Adipocyte (in vitro differentiated cells): ENCODE measurements around the gene ZNF420.
A peak's percentile ranks its signal among the peaks of the same experiment; 100 is the strongest.
"Not testable (repeated sequence)": the region's sequence is repeated elsewhere in the genome, so short reads cannot be mapped to it uniquely, and the experiment has no call there.

Experiments used
- DNase-seq: peaks from one replicate; pipeline ENCODE4 v3.0.0-alpha.2; 2015; ENCODE audit warnings: low read depth
- H3K27me3 ChIP-seq: replicated peaks from 2 replicates; pipeline ENCODE4 v1.7.0; 2013; ENCODE audit warnings: mild to moderate bottlenecking, low read length, moderate library complexity; ENCODE audit not compliant: control insufficient read depth, insufficient read depth
- H3K36me3 ChIP-seq: 2 replicates; pipeline ENCODE4 v1.7.0; 2013; ENCODE audit warnings: low read length, mild to moderate bottlenecking, moderate library complexity; ENCODE audit not compliant: control insufficient read depth, insufficient read depth, severe bottlenecking
- H3K4me1 ChIP-seq: 2 replicates; pipeline ENCODE4 v1.7.0; 2013; ENCODE audit warnings: mild to moderate bottlenecking, low read length, moderate library complexity; ENCODE audit not compliant: control insufficient read depth, insufficient read depth
- H3K4me3 ChIP-seq: 2 replicates; pipeline ENCODE4 v1.7.0; 2013; ENCODE audit warnings: mild to moderate bottlenecking, low read length, moderate library complexity
- H3K9ac ChIP-seq: 2 replicates; pipeline ENCODE4 v1.7.0; 2013; ENCODE audit warnings: mild to moderate bottlenecking, low read length, moderate library complexity
- H3K9me3 ChIP-seq: 2 replicates; pipeline ENCODE4 v1.7.0; 2013; ENCODE audit warnings: mild to moderate bottlenecking, low read length, moderate library complexity; ENCODE audit not compliant: control insufficient read depth

Gene ZNF420

DNA sequence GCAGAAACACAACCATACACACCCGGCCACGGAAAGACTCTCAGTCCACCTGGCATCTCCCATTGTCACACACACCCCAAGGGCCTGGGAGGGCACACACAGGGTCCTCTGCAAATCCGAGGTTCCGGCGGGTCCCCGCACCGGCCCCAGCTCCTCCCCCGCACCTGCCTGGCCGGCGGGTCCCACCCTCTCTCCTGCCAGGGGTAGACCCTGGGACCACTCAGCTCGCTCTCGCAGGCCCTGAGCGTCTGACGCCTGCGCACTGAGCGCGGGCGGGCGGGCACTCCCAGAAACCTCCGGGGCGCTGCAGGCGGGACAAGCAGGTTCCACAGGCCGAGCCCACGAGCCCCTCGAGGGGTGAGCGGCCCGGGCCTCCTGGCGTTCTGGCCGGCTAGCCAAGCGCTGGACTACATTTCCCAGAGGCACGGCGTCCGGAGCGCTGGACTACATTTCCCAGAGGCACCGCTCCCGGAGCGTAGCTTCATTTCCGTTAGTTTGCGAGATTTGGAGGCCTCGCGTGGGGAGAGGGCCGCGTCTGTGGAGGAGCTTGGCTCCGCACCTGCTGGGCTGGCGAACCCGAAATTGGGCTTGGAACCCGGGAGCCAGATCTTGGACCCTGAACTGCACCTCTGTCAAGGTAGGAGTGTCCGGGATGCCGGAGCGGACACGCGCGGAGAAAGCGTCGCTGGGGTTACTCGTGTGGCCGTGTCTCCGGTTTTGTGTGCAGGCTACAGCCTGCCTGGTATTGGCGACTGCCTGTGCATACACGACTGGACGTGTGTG lies at the start of gene ZNF420:
ZNF420 (plus strand) TSS at position 500 of the 783 bp plus-strand sequence. CDS start 10,686 bp downstream, outside the sequence.
- Histone ChIP-seq H3K9me3 (peaks cover 15% of the 10 kb centered on the region), H3K9ac (peak within 1 kb of the TSS; percentile 97), H3K36me3 (peaks cover 5% of the 10 kb centered on the region), H3K27me3 (no peaks in the 10 kb centered on the region), H3K4me3 (peak within 1 kb of the TSS; percentile 95), H3K4me1 (peaks cover 14% of the 10 kb centered on the region)
- DNase-seq, result peak; percentile 98

DNA sequence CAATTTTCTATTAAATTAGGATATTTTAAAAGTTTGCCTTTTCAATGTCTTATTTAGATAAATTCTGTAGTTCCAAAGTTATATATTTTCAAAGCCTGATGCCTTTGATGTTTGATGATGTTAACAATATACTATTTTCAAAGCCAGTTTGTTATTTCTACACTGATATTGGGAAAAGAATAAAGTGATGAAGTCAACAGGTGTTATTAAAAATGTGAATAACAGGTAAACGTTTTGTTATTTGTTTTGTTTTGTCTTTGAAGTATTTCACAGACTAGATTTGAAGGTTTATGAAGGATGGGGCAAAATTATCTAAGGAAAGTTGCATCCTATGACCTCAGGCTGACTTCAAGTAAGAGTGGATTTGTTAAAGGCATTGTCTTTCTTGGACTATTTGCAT lies 33.1 kb upstream of the ZNF420 start:
- H3K9me3 ChIP-seq, result peaks cover 4% of the 10 kb centered on the region

DNA sequence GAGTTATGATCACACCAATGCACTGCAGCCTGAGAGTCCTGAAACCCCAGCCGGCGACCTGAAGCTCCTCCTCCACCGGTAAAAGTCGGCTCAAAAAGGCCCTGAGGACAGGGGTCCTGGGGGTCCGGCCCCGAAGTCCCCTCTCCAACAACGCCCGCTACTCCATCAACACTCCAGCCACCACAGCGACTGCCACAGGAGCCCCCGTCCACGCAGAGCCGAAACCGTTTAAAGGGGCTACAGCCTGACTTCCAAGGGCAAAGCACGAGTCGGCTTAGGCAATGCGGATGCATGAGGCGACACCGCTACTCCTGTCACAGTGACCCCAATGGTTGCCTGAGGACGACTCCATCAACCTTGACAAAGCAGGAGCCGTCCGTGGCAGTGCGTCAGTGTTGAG lies 22.9 kb upstream of the ZNF420 start:
- H3K27me3 ChIP-seq, result no peaks in the 10 kb centered on the region
- H3K9ac ChIP-seq, result no peak overlapping the region
- no peaks in the 10 kb centered on the region for H3K4me1 ChIP-seq
- no peaks in the 10 kb centered on the region for H3K36me3 ChIP-seq
- no peak overlapping the region for H3K4me3 ChIP-seq
- DNase-seq, result no peak
- peaks cover 8% of the 10 kb centered on the region for H3K9me3 ChIP-seq

More for the DNA sequence above, 33.1 kb upstream of the ZNF420 start:
- H3K27me3 ChIP-seq, result no peaks in the 10 kb centered on the region
- DNase-seq, result no peak
- no peak overlapping the region for H3K4me3 ChIP-seq
- no peaks in the 10 kb centered on the region for H3K4me1 ChIP-seq
- H3K9ac ChIP-seq, result no peak overlapping the region
- no peaks in the 10 kb centered on the region for H3K36me3 ChIP-seq

DNA sequence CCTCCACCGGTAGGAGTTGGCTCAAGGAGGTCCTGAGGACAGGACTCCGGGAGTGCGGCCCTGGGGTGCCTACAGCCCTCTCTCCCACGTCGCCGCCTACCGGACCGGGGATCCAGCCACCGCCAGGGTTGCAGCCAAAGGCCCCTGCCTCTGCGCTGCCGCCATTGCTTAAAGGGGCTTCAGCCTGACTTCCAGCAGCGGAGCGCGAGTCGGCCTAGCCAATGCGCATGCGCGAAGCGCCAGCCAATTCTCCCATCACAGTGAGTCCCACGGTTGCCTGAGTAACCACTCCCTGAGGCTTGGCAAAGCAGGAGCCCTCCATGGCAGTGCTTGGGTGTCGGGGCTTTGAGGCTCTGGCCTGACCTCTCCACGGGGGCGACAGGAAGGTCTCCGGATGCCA lies 21.5 kb upstream of the ZNF420 start:
- H3K4me1 ChIP-seq, result no peaks in the 10 kb centered on the region
- no peaks in the 10 kb centered on the region for H3K36me3 ChIP-seq
- peaks cover 14% of the 10 kb centered on the region for H3K9me3 ChIP-seq
- H3K27me3 ChIP-seq, result no peaks in the 10 kb centered on the region
- H3K9ac ChIP-seq, result no peak overlapping the region
- no peak for DNase-seq
- H3K4me3 ChIP-seq, result no peak overlapping the region

DNA sequence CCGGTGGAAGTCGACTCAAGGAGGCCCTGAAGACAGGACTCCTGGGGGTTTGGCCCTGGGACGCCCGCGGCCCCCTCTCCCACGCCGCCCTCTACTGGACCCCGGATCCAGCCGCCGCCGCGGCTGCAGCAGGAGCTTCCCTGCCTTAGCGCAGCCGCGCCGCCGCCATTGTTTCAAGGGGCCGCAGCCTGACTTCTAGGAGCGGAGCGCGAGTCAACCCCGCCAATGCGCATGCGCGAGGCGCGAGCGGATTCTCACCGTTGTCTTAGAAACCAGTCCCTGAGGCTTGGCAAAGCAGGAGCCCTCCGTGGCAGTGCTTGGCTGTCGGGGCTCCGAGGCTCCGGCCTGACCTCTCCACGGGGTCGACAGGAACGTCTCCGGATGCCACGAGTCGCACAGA lies 19.1 kb upstream of the ZNF420 start:
- H3K27me3 ChIP-seq, result no peaks in the 10 kb centered on the region
- H3K4me1 ChIP-seq, result no peaks in the 10 kb centered on the region
- H3K9ac ChIP-seq, result no peak overlapping the region
- H3K9me3 ChIP-seq, result peaks cover 19% of the 10 kb centered on the region
- no peak overlapping the region for H3K4me3 ChIP-seq
- H3K36me3 ChIP-seq, result no peaks in the 10 kb centered on the region
- no peak for DNase-seq

DNA sequence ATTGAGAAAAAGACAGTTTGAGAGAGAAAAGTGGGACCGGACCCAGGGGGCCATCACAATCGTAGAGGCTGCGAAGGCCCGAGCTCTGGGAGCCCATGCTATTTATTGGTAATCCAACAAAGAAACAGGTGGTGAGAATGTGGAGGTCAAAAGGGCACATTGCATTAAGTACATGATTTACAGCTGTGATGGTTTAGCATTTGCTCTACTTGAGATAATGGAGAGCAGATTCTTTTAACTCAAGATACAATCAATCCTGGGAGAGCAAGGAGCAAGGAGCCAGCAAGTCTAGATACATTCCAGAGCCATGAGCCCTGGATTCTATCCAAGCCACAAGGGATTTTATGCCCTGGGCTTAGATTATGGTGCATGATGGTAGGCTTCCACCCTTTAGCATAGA lies 13.3 kb upstream of the ZNF420 start:
- H3K9ac ChIP-seq, H3K4me1 ChIP-seq, H3K4me3 ChIP-seq, DNase-seq, H3K36me3 ChIP-seq, H3K27me3 ChIP-seq: not testable (repeated sequence)
- H3K9me3 ChIP-seq, result peaks cover 38% of the 10 kb centered on the region

DNA sequence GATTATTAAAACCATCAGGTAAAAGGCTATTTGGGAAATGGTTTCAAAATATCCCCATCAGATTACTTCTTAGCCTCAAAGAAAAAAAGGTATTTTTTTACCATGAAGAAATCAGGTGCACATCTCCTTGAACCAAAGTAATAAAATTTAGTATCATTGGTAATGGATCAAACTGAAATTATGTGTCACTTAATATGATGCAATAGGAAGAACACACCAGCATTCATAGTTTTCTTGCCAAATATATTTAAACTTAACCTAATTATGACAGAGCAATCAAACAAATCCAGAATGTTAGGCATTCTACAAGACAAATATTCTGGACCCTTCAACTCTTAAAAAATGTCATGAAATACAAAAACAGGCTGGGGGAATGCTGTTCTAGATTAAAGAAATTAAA lies 4.1 kb upstream of the ZNF420 start:
- Histone ChIP-seq H3K9ac (no peak overlapping the region), H3K9me3 (peaks cover 13% of the 10 kb centered on the region), H3K27me3 (no peaks in the 10 kb centered on the region), H3K4me1 (peaks cover 9% of the 10 kb centered on the region), H3K36me3 (no peaks in the 10 kb centered on the region), H3K4me3 (no peak overlapping the region)
- DNase-seq, result no peak

DNA sequence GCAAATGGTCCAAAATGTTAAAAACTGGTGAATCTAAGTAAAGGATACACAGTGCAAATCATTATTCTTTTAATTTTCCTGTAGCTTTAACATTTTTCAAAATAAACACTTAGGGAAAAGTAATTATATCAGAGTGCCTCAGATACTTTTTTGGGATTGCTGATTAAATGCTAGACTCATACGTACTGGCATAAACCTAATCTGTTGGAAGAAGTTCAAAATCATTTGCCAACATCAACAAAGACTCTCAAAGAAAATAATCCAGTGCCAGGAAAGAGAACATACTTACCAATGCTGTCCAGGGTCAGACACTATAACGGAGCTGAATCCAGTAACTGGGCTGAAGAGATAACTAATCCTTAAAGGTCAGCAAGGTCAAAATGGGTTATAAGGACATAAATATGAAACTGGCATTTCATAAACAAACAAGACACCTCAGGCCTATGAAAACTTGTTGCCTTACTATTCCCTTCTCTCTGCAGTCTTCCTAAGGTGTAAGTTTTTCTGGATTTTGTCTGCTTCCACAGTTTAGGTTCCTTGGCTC lies 3.3 kb upstream of the ZNF420 start:
- no peak overlapping the region for H3K9ac ChIP-seq
- no peaks in the 10 kb centered on the region for H3K36me3 ChIP-seq
- DNase-seq, result no peak

DNA sequence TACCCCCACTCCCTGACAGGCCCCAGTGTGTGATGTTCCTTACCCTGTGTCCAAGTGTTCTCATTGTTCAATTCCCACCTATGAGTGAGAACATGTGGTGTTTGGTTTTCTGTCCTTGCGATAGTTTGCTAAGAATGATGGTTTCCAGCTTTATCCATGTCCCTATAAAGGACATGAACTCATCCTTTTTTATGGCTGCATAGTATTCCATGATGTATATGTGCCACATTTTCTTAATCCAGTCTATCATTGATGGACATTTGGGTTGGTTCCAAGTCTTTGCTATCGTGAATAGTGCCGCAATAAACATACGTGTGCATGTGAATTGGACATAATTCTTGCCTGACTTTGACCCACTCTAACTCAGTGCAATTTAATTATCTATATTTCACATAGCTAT lies 1.7 kb upstream of the ZNF420 start:
- not testable (repeated sequence) for DNase-seq, H3K4me3 ChIP-seq, H3K27me3 ChIP-seq, H3K9me3 ChIP-seq, H3K36me3 ChIP-seq, H3K9ac ChIP-seq
- H3K4me1 ChIP-seq, result peaks cover 14% of the 10 kb centered on the region

More for the DNA sequence above, 3.3 kb upstream of the ZNF420 start:
- Histone ChIP-seq H3K9me3 (peaks cover 5% of the 10 kb centered on the region), H3K27me3 (no peaks in the 10 kb centered on the region), H3K4me3 (no peak overlapping the region), H3K4me1 (peaks cover 14% of the 10 kb centered on the region)

DNA sequence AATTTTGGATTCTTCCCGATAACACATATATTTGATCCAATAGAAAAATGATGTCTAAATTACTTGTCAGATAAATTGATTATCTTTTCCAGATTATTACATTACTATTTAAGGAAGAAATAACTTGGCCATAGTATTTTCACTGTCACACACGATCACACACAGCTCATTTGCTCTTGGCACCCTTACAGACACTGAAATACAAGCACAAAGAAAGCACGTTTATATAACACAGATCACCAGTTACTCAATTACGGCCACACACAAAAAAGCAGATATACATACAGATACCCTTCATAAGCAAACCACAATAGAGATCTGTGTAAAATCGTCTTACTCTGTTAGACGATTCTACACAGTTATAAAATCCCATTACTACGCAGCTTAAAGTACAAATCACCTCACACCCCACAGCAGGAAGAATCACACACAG lies 716 bp upstream of the ZNF420 start:
- DNase-seq, result no peak
- Histone ChIP-seq H3K9ac (peak overlapping the region; percentile 97), H3K9me3 (peaks cover 9% of the 10 kb centered on the region), H3K27me3 (no peaks in the 10 kb centered on the region), H3K4me3 (peak overlapping the region; percentile 95), H3K36me3 (peaks cover 3% of the 10 kb centered on the region), H3K4me1 (peaks cover 14% of the 10 kb centered on the region)

DNA sequence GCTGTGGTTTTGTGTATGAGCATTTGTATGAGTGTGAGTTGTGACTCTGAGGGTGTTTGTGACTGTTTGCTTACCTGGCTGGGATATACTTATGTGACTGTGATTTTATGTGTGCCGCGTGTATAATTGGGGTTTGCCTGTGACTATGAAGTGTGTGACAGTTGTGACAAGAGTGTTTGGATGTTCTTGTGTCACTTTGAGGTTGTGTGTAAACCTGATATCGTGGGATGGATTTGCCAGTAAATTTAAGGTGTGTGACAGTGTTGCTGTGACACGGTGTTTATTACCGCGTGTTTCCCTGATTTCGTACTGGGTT lies 442 bp downstream of the ZNF420 start:
- Histone ChIP-seq H3K9ac (peak overlapping the region; percentile 97), H3K4me1 (peaks cover 14% of the 10 kb centered on the region)
- DNase-seq, result peak; percentile 11

More for the DNA sequence above, 442 bp downstream of the ZNF420 start:
- Histone ChIP-seq H3K27me3 (no peaks in the 10 kb centered on the region), H3K36me3 (peaks cover 5% of the 10 kb centered on the region), H3K9me3 (peaks cover 21% of the 10 kb centered on the region), H3K4me3 (peak overlapping the region; percentile 95)
